Measurements from ENCODE around the gene ZNF282.
"Not testable (repeated sequence)": the region's sequence is repeated elsewhere in the genome, so short reads cannot be mapped to it uniquely, and the experiment has no call there.

The ZNF282 gene

GRCh38 chr7:149226366-149226765 is 31.0 kb downstream of the ZNF282 start:
- DNase-seq, result not testable (repeated sequence)

GRCh38 chr7:149226840-149227494 is 31.6 kb downstream of the ZNF282 start:
- no peak for DNase-seq

GRCh38 chr7:149228831-149229471 is 33.6 kb downstream of the ZNF282 start:
- DNase-seq, result no peak

GRCh38 chr7:149229526-149229925 is 34.2 kb downstream of the ZNF282 start:
- DNase-seq, result no peak

- no peak for DNase-seq
Observed at GRCh38 chr7:149232362-149232761, 37.0 kb downstream of the ZNF282 start.

GRCh38 chr7:149233655-149234204 is 38.4 kb downstream of the ZNF282 start:
- DNase-seq, result not testable (repeated sequence)

GRCh38 chr7:149237502-149237901 is 42.2 kb downstream of the ZNF282 start:
- DNase-seq, result no peak

- DNase-seq, result no peak
Observed at GRCh38 chr7:149238051-149238450, 42.7 kb downstream of the ZNF282 start.

GRCh38 chr7:149239345-149240143 is 44.2 kb downstream of the ZNF282 start, which contains the start of gene ZNF212:
TSS of gene ZNF212 (plus strand) at chr7:149239651. CDS start at chr7:149239779, 128 bp downstream.
- peak; percentile 97 for DNase-seq

- DNase-seq, result no peak
Observed at GRCh38 chr7:149240637-149241036, 45.3 kb downstream of the ZNF282 start.

GRCh38 chr7:149241696-149242095 is 46.4 kb downstream of the ZNF282 start:
- DNase-seq, result no peak

- DNase-seq, result no peak
Observed at GRCh38 chr7:149245244-149245643, 49.9 kb downstream of the ZNF282 start.

- no peak for DNase-seq
Observed at GRCh38 chr7:149245744-149246143, 50.4 kb downstream of the ZNF282 start.

GRCh38 chr7:149248777-149249176 is 53.4 kb downstream of the ZNF282 start:
- no peak for DNase-seq

GRCh38 chr7:149250151-149250550 is 54.8 kb downstream of the ZNF282 start:
- not testable (repeated sequence) for DNase-seq

GRCh38 chr7:149251518-149251917 is 56.2 kb downstream of the ZNF282 start:
- not testable (repeated sequence) for DNase-seq

GRCh38 chr7:149252378-149252777 is 57.0 kb downstream of the ZNF282 start:
- no peak for DNase-seq

- peak; percentile 67 for DNase-seq
Observed at GRCh38 chr7:149253665-149254064, 58.3 kb downstream of the ZNF282 start.

GRCh38 chr7:149254181-149254858 is 59.0 kb downstream of the ZNF282 start:
- no peak for DNase-seq

GRCh38 chr7:149255174-149255573 is 59.8 kb downstream of the ZNF282 start:
- no peak for DNase-seq

GRCh38 chr7:149256568-149256967 is 61.2 kb downstream of the ZNF282 start:
- no peak for DNase-seq

GRCh38 chr7:149257146-149257545 is 61.8 kb downstream of the ZNF282 start:
- DNase-seq, result no peak

- DNase-seq, result peak; percentile 75
Observed at GRCh38 chr7:149261316-149261828, 66.0 kb downstream of the ZNF282 start.

Measured in islet precursor cell (in vitro differentiated cells).